GM23338 (cell line): ENCODE results near the gene ZNF239. TPM values are rescaled to one million over a fixed set of nuclear protein-coding genes. Genes with fewer than 3 reads are reported as not detected.

Experiments
- ATAC-seq: fragments of 200-7000 bp; cut with Tn5 transposase; 3 replicates; pipeline ENCODE4 v1.9.1; 2020
- DNase-seq: peaks from one replicate; pipeline ENCODE4 v3.0.0-alpha.2; 2015; ENCODE audit warnings: low spot score
- H2AFZ ChIP-seq: fragments of 200-600 bp; sonication (generic); 2 replicates; pipeline ENCODE4 v1.8.0; 2016; ENCODE audit warnings: antibody characterized with exemption, mild to moderate bottlenecking, moderate library complexity
- H3F3A ChIP-seq: fragments of 200-600 bp; sonication (generic); replicated peaks from 2 replicates; pipeline ENCODE4 v1.8.0; 2017; ENCODE audit warnings: antibody characterized with exemption, mixed run types, low read depth
- H3K27ac ChIP-seq: fragments of 200-600 bp; sonication (generic); 2 replicates; pipeline ENCODE4 v1.6.1; 2016; ENCODE audit warnings: low read depth
- H3K27me3 ChIP-seq: fragments of 200-600 bp; sonication (generic); 2 replicates; pipeline ENCODE4 v1.8.0; 2016; ENCODE audit warnings: mild to moderate bottlenecking, mixed run types, moderate library complexity; ENCODE audit not compliant: insufficient read depth
- H3K36me3 ChIP-seq: fragments of 200-600 bp; sonication (generic); 2 replicates; pipeline ENCODE4 v1.8.0; 2016; ENCODE audit warnings: mild to moderate bottlenecking; ENCODE audit not compliant: insufficient read depth
- H3K4me1 ChIP-seq: fragments of 200-600 bp; sonication (generic); 2 replicates; pipeline ENCODE4 v1.8.0; 2016; ENCODE audit warnings: mild to moderate bottlenecking, moderate library complexity; ENCODE audit not compliant: insufficient read depth
- H3K4me2 ChIP-seq: fragments of 200-600 bp; sonication (generic); 2 replicates; pipeline ENCODE4 v1.7.1; 2017; ENCODE audit warnings: mixed run types
- H3K4me3 ChIP-seq: fragments of 200-600 bp; sonication (generic); 2 replicates; pipeline ENCODE4 v1.6.1; 2016; ENCODE audit warnings: mixed run types
- H3K79me2 ChIP-seq: fragments of 200-600 bp; sonication (generic); replicated peaks from 2 replicates; pipeline ENCODE4 v1.8.0; 2017; ENCODE audit warnings: mild to moderate bottlenecking; ENCODE audit not compliant: insufficient read depth
- H3K9me2 ChIP-seq: fragments of 200-600 bp; sonication (generic); 2 replicates; pipeline ENCODE4 v1.8.0; 2017; ENCODE audit not compliant: insufficient read depth
- H4K20me1 ChIP-seq: fragments of 200-600 bp; sonication (generic); replicated peaks from 2 replicates; pipeline ENCODE4 v1.8.0; 2017; ENCODE audit warnings: mild to moderate bottlenecking; ENCODE audit not compliant: insufficient read depth
- H3K27ac Mint-ChIP-seq: 2 replicates; pipeline ENCODE4 v1.8.0; 2020; ENCODE audit warnings: inconsistent platforms, mild to moderate bottlenecking, moderate library complexity, mixed read lengths
- H3K27me3 Mint-ChIP-seq: 3 replicates; pipeline ENCODE4 v1.8.0; 2022; ENCODE audit warnings: low read depth, mild to moderate bottlenecking, moderate library complexity, mixed read lengths, inconsistent platforms; ENCODE audit not compliant: insufficient read depth, poor library complexity
- H3K36me3 Mint-ChIP-seq: 3 replicates; pipeline ENCODE4 v1.8.0; 2021; ENCODE audit warnings: low read depth, mild to moderate bottlenecking, inconsistent platforms, moderate library complexity, mixed read lengths
- H3K4me1 Mint-ChIP-seq: 3 replicates; pipeline ENCODE4 v1.8.0; 2020; ENCODE audit warnings: mild to moderate bottlenecking, inconsistent platforms, mixed read lengths
- H3K4me3 Mint-ChIP-seq: 3 replicates; pipeline ENCODE4 v1.8.0; 2021; ENCODE audit warnings: moderate library complexity, mild to moderate bottlenecking, inconsistent platforms, mixed read lengths
- H3K9me3 Mint-ChIP-seq: 3 replicates; pipeline ENCODE4 v1.8.0; 2020; ENCODE audit warnings: moderate library complexity, mild to moderate bottlenecking, inconsistent platforms, mixed read lengths
- EZH2 ChIP-seq: fragments of 200-600 bp; sonication (generic); IDR thresholded peaks from one replicate; pipeline ENCODE4 v1.8.0; 2017; ENCODE audit warnings: antibody characterized with exemption, mild to moderate bottlenecking, low read depth; ENCODE audit not compliant: unreplicated experiment
- EZH2phosphoT487 ChIP-seq: fragments of 200-600 bp; sonication (generic); IDR thresholded peaks from one replicate; pipeline ENCODE4 v1.8.1; 2018; ENCODE audit warnings: antibody characterized with exemption; ENCODE audit not compliant: unreplicated experiment
- JUNB ChIP-seq: IDR thresholded peaks from one replicate; pipeline ENCODE4 v1.6.1; 2016; ENCODE audit warnings: antibody characterized with exemption; ENCODE audit not compliant: unreplicated experiment
- NANOG ChIP-seq: IDR thresholded peaks from 2 replicates; pipeline ENCODE4 v1.6.1; 2016; ENCODE audit warnings: antibody characterized with exemption, borderline replicate concordance
- ZNF114 ChIP-seq: fragments of 250-450 bp; sonication (Bioruptor Pico); IDR thresholded peaks from 2 replicates; pipeline ENCODE4 v1.5.0; 2020; ENCODE audit warnings: mild to moderate bottlenecking, moderate library complexity
- polyA plus RNA-seq: library from polyadenylated mRNA; unstranded; fragments of >200 nt; fragmentation: Nextera tagmentation; extraction: Ambion mirVana; gene quantifications from 2 replicates; pipeline ENCODE4 v1.2.1, GENCODE V29; 2016
- total RNA-seq: library from RNA; depleted of rRNA; stranded (reverse); fragments of >200 nt; shearing (Covaris generic); gene quantifications from 2 replicates; pipeline ENCODE4 v1.2.3, GENCODE V29; 2014
- TF ChIP-seq, protein P1 (sequence below): IDR thresholded peaks from 2 replicates; pipeline ENCODE4 v1.6.1; 2016; ENCODE audit warnings: antibody characterized with exemption
- TF ChIP-seq, protein P2 (sequence below): IDR thresholded peaks from one replicate; pipeline ENCODE4 v1.6.1; 2018; ENCODE audit warnings: antibody characterized with exemption; ENCODE audit not compliant: unreplicated experiment
- TF ChIP-seq, protein P3 (sequence below): fragments of 250-450 bp; sonication (Bioruptor Pico); IDR thresholded peaks from 2 replicates; pipeline ENCODE4 v1.5.0; 2020; ENCODE audit warnings: mild to moderate bottlenecking, moderate library complexity

Gene ZNF239
- total and polyA plus RNA-seq, 2 experiments from 2014 or later = 6.7 to 13.8 TPM

DNA sequence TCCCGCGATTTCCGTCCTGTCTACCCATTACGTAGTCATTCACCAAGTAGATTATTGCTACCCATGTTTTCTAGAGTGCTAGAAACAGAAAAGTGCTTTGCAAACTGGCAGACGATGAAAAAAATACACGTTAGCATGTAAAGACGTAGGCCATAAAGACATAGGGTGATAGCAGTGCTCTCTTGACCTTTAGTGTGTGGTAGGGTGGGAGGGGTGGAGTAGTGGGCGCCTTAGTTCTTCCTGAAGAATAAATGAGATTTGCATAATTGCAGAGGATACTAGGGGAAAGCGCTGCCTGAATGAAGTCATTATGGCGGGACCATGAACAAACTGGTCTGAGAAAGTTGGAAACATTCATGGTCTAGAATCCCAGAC is 32.8 kb upstream of the ZNF239 start (continued):
- TF ChIP-seq, protein P1, sequence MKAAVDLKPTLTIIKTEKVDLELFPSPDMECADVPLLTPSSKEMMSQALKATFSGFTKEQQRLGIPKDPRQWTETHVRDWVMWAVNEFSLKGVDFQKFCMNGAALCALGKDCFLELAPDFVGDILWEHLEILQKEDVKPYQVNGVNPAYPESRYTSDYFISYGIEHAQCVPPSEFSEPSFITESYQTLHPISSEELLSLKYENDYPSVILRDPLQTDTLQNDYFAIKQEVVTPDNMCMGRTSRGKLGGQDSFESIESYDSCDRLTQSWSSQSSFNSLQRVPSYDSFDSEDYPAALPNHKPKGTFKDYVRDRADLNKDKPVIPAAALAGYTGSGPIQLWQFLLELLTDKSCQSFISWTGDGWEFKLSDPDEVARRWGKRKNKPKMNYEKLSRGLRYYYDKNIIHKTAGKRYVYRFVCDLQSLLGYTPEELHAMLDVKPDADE = no peak
- TF ChIP-seq ZNF114 (CRISPR knock-in tag) = no peak
- TF ChIP-seq NANOG = no peak
- TF ChIP-seq, protein P2, sequence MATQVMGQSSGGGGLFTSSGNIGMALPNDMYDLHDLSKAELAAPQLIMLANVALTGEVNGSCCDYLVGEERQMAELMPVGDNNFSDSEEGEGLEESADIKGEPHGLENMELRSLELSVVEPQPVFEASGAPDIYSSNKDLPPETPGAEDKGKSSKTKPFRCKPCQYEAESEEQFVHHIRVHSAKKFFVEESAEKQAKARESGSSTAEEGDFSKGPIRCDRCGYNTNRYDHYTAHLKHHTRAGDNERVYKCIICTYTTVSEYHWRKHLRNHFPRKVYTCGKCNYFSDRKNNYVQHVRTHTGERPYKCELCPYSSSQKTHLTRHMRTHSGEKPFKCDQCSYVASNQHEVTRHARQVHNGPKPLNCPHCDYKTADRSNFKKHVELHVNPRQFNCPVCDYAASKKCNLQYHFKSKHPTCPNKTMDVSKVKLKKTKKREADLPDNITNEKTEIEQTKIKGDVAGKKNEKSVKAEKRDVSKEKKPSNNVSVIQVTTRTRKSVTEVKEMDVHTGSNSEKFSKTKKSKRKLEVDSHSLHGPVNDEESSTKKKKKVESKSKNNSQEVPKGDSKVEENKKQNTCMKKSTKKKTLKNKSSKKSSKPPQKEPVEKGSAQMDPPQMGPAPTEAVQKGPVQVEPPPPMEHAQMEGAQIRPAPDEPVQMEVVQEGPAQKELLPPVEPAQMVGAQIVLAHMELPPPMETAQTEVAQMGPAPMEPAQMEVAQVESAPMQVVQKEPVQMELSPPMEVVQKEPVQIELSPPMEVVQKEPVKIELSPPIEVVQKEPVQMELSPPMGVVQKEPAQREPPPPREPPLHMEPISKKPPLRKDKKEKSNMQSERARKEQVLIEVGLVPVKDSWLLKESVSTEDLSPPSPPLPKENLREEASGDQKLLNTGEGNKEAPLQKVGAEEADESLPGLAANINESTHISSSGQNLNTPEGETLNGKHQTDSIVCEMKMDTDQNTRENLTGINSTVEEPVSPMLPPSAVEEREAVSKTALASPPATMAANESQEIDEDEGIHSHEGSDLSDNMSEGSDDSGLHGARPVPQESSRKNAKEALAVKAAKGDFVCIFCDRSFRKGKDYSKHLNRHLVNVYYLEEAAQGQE = no peak
- TF ChIP-seq EZH2 = no peak
- TF ChIP-seq JUNB = no peak

DNA sequence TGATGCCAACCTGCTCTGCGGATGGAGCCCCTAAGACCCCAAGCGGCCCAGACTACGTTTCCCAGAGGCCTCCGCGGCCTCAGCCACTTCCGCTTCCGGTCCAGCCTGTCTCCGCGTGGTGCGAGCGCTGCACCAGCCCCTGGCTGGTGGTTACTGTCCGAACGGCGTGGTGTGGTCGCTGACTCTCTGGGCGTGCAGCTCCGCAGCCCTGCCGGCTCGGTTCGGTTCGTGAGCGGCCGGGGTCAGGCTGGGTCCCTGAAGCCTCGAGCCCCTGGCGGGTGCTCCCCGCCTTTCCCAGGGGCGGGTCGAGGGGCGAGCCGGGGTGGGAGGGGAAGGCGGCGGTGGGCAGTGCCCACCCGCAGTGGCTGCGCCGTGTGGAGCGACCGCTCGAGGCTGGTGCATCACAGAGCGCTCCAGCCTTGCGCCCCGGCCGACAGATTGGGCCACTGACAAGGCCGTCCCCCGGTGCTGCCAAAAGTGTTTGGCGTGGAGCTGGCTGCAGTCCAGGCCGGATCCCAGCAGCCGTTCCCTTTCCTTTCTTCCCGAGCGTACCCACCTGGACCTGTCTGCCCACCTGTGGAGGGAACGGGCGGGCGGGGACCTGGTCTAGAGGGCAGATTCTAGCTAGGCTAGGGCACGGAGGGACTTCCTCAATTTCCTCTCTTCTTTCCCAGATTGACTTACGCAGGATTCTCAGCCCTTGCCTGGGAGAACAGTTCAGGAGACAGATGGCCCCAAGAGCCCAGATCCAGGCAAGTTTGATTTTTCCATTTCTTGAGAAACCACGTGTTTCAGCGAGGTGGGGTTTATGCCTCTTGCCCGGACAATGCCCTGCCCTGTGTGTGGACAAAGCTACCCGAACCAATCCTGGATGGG is 32.1 kb upstream of the ZNF239 start, which contains the start of gene ZNF485:
TSS of gene ZNF485 (plus strand) at position 116 of the 876 bp plus-strand sequence. CDS start at position 729, 613 bp downstream.
- no peaks in the 10 kb centered on the region for H4K20me1 ChIP-seq
- H3K9me2 ChIP-seq = peaks cover 3% of the 10 kb centered on the region; the same call in 1 of the 2 replicates
- no peaks in the 10 kb centered on the region for H3K27me3 ChIP-seq
- no peaks in the 10 kb centered on the region; the same call in 1 of the 2 replicates for H3K4me1 ChIP-seq
- H3K4me2 ChIP-seq = peak within 1 kb of the TSS; percentile 89
- H3K79me2 ChIP-seq = no peaks in the 10 kb centered on the region
- ATAC-seq = peak; percentile 99
- H3K4me3 Mint-ChIP-seq = peak within 1 kb of the TSS; percentile 84
- peak; percentile 87 for DNase-seq
- no peak within 1 kb of the TSS for H3K27ac ChIP-seq
- H3K4me1 Mint-ChIP-seq = peaks cover 10% of the 10 kb centered on the region
- H2AFZ ChIP-seq = peak within 1 kb of the TSS; percentile 94
- no peak within 1 kb of the TSS for H3K27ac Mint-ChIP-seq
- H3K36me3 Mint-ChIP-seq = peaks cover 39% of the 10 kb centered on the region
- H3K27me3 Mint-ChIP-seq = peaks cover 9% of the 10 kb centered on the region
- no peaks in the 10 kb centered on the region for H3F3A ChIP-seq
- H3K4me3 ChIP-seq = peak within 1 kb of the TSS; percentile 75
- H3K36me3 ChIP-seq = peaks cover 12% of the 10 kb centered on the region; the same call in 1 of the 2 replicates
- H3K9me3 Mint-ChIP-seq = peaks cover 21% of the 10 kb centered on the region
- TF ChIP-seq NANOG = no peak
- TF ChIP-seq EZH2phosphoT487 = no peak
- TF ChIP-seq, protein P1 = peak; percentile 93
- TF ChIP-seq, protein P3, sequence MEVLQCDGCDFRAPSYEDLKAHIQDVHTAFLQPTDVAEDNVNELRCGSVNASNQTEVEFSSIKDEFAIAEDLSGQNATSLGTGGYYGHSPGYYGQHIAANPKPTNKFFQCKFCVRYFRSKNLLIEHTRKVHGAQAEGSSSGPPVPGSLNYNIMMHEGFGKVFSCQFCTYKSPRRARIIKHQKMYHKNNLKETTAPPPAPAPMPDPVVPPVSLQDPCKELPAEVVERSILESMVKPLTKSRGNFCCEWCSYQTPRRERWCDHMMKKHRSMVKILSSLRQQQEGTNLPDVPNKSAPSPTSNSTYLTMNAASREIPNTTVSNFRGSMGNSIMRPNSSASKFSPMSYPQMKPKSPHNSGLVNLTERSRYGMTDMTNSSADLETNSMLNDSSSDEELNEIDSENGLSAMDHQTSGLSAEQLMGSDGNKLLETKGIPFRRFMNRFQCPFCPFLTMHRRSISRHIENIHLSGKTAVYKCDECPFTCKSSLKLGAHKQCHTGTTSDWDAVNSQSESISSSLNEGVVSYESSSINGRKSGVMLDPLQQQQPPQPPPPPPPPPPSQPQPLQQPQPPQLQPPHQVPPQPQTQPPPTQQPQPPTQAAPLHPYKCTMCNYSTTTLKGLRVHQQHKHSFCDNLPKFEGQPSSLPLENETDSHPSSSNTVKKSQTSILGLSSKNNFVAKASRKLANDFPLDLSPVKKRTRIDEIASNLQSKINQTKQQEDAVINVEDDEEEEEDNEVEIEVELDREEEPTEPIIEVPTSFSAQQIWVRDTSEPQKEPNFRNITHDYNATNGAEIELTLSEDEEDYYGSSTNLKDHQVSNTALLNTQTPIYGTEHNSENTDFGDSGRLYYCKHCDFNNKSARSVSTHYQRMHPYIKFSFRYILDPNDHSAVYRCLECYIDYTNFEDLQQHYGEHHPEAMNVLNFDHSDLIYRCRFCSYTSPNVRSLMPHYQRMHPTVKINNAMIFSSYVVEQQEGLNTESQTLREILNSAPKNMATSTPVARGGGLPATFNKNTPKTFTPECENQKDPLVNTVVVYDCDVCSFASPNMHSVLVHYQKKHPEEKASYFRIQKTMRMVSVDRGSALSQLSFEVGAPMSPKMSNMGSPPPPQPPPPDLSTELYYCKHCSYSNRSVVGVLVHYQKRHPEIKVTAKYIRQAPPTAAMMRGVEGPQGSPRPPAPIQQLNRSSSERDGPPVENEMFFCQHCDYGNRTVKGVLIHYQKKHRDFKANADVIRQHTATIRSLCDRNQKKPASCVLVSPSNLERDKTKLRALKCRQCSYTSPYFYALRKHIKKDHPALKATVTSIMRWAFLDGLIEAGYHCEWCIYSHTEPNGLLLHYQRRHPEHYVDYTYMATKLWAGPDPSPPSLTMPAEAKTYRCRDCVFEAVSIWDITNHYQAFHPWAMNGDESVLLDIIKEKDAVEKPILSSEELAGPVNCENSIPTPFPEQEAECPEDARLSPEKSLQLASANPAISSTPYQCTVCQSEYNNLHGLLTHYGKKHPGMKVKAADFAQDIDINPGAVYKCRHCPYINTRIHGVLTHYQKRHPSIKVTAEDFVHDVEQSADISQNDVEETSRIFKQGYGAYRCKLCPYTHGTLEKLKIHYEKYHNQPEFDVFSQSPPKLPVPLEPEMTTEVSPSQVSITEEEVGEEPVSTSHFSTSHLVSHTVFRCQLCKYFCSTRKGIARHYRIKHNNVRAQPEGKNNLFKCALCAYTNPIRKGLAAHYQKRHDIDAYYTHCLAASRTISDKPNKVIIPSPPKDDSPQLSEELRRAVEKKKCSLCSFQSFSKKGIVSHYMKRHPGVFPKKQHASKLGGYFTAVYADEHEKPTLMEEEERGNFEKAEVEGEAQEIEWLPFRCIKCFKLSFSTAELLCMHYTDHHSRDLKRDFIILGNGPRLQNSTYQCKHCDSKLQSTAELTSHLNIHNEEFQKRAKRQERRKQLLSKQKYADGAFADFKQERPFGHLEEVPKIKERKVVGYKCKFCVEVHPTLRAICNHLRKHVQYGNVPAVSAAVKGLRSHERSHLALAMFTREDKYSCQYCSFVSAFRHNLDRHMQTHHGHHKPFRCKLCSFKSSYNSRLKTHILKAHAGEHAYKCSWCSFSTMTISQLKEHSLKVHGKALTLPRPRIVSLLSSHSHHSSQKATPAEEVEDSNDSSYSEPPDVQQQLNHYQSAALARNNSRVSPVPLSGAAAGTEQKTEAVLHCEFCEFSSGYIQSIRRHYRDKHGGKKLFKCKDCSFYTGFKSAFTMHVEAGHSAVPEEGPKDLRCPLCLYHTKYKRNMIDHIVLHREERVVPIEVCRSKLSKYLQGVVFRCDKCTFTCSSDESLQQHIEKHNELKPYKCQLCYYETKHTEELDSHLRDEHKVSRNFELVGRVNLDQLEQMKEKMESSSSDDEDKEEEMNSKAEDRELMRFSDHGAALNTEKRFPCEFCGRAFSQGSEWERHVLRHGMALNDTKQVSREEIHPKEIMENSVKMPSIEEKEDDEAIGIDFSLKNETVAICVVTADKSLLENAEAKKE (CRISPR knock-in tag) = no peak
- no peak for TF ChIP-seq EZH2
